ENCODE data around the gene DUOXA2.

- TF ChIP-seq CTCF (conservative IDR thresholded peaks at IDR 0.05 in 1 of 2, IDR thresholded peaks at IDR 0.05 in 1 of 2; ENCODE audit: extremely low read depth in 1 of 2, insufficient read depth in 1 of 2, low read depth in 1 of 2, low read length in 2 of 2) (peak; percentile 100), EZH2 (IDR thresholded peaks at IDR 0.05; ENCODE audit: borderline replicate concordance, low read length) (no peak)
Observed at GRCh38 chr15:45118131-45118588, 4.0 kb downstream of the DUOXA2 start.

Measured in mammary epithelial cell (primary cell).